HepG2 (cell line): ENCODE results near the gene SURF2. TPM values are rescaled to one million over a fixed set of nuclear protein-coding genes. Genes with fewer than 3 reads are reported as not detected.
A peak's percentile ranks its signal among the peaks of the same experiment; 100 is the strongest.

Experiments
- ARID4A ChIP-seq: sonication (generic); formaldehyde crosslinking; IDR thresholded peaks from 2 replicates; pipeline ENCODE4 v1.5.0; 2020; ENCODE audit warnings: mild to moderate bottlenecking, missing genetic modification reagents, borderline replicate concordance
- GABPB1 ChIP-seq: IDR thresholded peaks from 2 replicates; pipeline ENCODE4 v1.6.1; 2016; ENCODE audit warnings: mild to moderate bottlenecking, missing genetic modification reagents, moderate library complexity, missing compliant biosample characterization
- HMG20A ChIP-seq: IDR thresholded peaks from 2 replicates; pipeline ENCODE4 v1.6.1; 2016; ENCODE audit warnings: borderline replicate concordance
- MEIS1 ChIP-seq: sonication (generic); formaldehyde crosslinking; IDR thresholded peaks from 2 replicates; pipeline ENCODE4 v1.9.0; 2021; ENCODE audit warnings: mild to moderate bottlenecking, missing genetic modification reagents, moderate library complexity, borderline replicate concordance
- MXD4 ChIP-seq: IDR thresholded peaks from 2 replicates; pipeline ENCODE4 v1.6.1; 2016; ENCODE audit warnings: mild to moderate bottlenecking, missing biosample characterization, missing genetic modification reagents
- MYC ChIP-seq: sonication (generic); formaldehyde crosslinking; IDR thresholded peaks from 2 replicates; pipeline ENCODE4 v1.9.0; 2021; ENCODE audit warnings: missing genetic modification reagents, borderline replicate concordance
- PBX2 ChIP-seq: IDR thresholded peaks from 2 replicates; pipeline ENCODE4 v1.6.1; 2016; ENCODE audit warnings: control low read depth
- PHF21A ChIP-seq: sonication (generic); formaldehyde crosslinking; IDR thresholded peaks from 2 replicates; pipeline ENCODE4 v1.5.0; 2020; ENCODE audit warnings: mild to moderate bottlenecking, missing genetic modification reagents
- PHF8 ChIP-seq: sonication (generic); formaldehyde crosslinking; IDR thresholded peaks from 2 replicates; pipeline ENCODE4 v1.5.0; 2020; ENCODE audit warnings: missing genetic modification reagents
- RAD21 ChIP-seq: fragments of 450-650 bp; formaldehyde crosslinking; IDR thresholded peaks from 2 replicates; pipeline ENCODE4 v1.5.0; 2020; ENCODE audit warnings: mild to moderate bottlenecking
- SALL1 ChIP-seq: sonication (generic); formaldehyde crosslinking; IDR thresholded peaks from 2 replicates; pipeline ENCODE4 v1.8.0; 2022; ENCODE audit warnings: mild to moderate bottlenecking, missing genetic modification reagents
- SAP130 ChIP-seq: IDR thresholded peaks from 2 replicates; pipeline ENCODE4 v1.6.1; 2016; ENCODE audit warnings: low read depth
- ZNF282 ChIP-seq: fragments of 450-650 bp; IDR thresholded peaks from 2 replicates; pipeline ENCODE4 v1.6.1; 2018; ENCODE audit not compliant: partially characterized antibody
- polyA plus RNA-seq, 8 experiments: library from polyadenylated mRNA; depleted of rRNA in 3 of 8; stranded (reverse) in 7 of 8; unstranded in 1 of 8; fragments of >200 nt; fragmentation: Illumina TruSeq in 4 of 8; extraction: Trizol in 4 of 8; gene quantifications; 2 replicates each; pipeline versions ENCODE4 v1.2.1 to v1.2.3, GENCODE V29; 2011 to 2016; ENCODE audit warnings: low read depth in 4 of 8, missing spikeins in 1 of 8, mixed read lengths in 1 of 8; ENCODE audit not compliant: insufficient read depth in 1 of 8
- total RNA-seq, 5 experiments: library from RNA; depleted of rRNA; stranded (reverse); fragments of >200 nt; fragmentation: Illumina TruSeq; extraction: Trizol; gene quantifications; 2 replicates each; pipeline ENCODE4 v1.2.3, GENCODE V29; 2016; ENCODE audit warnings: low read depth in 1 of 5
- TF ChIP-seq, protein P1 (sequence below): sonication (generic); formaldehyde crosslinking; IDR thresholded peaks from 2 replicates; pipeline ENCODE4 v1.5.1; 2020; ENCODE audit warnings: mild to moderate bottlenecking, missing genetic modification reagents, moderate library complexity
- TF ChIP-seq, protein P2 (sequence below): sonication (generic); formaldehyde crosslinking; IDR thresholded peaks from 2 replicates; pipeline ENCODE4 v1.9.0; 2022; ENCODE audit warnings: missing genetic modification reagents, mild to moderate bottlenecking, borderline replicate concordance

Gene SURF2
- total and polyA plus RNA-seq, 2 of the 13 experiments (the other 11 are each of a cell fraction or from before 2014, with no cell fraction given) = 6.3 to 13.6 TPM

DNA sequence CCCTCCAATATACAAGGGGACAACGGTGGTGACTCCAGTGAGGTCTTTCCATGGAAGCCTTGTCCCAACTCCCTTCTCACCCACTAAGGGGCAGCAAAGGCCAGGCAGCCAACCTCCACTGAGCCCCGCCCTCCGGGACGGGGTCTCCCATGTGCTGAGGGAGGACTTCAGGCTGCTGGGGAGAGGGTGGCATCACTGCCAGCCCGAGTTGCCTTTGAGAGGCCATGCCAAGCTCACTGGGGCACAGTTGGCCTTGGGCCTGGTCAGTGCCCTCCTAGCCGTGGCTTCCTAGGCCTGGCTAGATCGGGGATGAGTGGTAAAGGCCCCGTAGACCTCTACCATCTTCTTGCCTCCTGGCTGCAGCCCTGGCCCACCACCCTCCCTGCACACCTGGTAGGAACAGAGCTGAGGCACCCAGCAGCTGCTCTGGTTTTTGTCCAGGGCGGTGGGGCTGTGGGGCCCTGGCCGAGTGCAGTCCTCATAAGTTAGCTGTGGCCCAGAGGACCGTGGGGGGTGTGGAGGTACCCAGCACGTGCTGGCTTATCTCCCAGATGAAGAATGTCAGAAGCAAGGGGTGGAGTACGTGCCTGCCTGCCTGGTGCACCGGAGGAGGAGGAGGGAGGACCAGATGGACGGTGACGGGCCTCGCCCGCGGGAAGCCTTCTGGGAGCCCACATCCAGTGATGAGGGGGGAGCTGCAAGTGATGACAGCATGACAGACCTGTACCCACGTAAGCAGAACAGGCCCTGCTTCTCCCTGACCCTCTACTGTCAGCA lies 3.2 kb downstream of the SURF2 start (continued):
- no peak for TF ChIP-seq HMG20A (CRISPR knock-in tag)
- peak; percentile 7; the same call in 1 of the 2 replicates for TF ChIP-seq PHF8 (CRISPR knock-in tag)
- TF ChIP-seq MYC = peak; percentile 44; the same call in 1 of the 2 replicates
- TF ChIP-seq, protein P1, sequence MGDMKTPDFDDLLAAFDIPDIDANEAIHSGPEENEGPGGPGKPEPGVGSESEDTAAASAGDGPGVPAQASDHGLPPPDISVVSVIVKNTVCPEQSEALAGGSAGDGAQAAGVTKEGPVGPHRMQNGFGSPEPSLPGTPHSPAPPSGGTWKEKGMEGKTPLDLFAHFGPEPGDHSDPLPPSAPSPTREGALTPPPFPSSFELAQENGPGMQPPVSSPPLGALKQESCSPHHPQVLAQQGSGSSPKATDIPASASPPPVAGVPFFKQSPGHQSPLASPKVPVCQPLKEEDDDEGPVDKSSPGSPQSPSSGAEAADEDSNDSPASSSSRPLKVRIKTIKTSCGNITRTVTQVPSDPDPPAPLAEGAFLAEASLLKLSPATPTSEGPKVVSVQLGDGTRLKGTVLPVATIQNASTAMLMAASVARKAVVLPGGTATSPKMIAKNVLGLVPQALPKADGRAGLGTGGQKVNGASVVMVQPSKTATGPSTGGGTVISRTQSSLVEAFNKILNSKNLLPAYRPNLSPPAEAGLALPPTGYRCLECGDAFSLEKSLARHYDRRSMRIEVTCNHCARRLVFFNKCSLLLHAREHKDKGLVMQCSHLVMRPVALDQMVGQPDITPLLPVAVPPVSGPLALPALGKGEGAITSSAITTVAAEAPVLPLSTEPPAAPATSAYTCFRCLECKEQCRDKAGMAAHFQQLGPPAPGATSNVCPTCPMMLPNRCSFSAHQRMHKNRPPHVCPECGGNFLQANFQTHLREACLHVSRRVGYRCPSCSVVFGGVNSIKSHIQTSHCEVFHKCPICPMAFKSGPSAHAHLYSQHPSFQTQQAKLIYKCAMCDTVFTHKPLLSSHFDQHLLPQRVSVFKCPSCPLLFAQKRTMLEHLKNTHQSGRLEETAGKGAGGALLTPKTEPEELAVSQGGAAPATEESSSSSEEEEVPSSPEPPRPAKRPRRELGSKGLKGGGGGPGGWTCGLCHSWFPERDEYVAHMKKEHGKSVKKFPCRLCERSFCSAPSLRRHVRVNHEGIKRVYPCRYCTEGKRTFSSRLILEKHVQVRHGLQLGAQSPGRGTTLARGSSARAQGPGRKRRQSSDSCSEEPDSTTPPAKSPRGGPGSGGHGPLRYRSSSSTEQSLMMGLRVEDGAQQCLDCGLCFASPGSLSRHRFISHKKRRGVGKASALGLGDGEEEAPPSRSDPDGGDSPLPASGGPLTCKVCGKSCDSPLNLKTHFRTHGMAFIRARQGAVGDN (CRISPR knock-in tag) = peak; percentile 44; the same call in 1 of the 2 replicates
- TF ChIP-seq ZNF282 = no peak
- peak; percentile 44 for TF ChIP-seq SAP130 (CRISPR knock-in tag)
- peak; percentile 79 for TF ChIP-seq RAD21 (CRISPR knock-in tag)
- TF ChIP-seq GABPB1 (CRISPR knock-in tag) = peak; percentile 34; the same call in 1 of the 2 replicates
- no peak for TF ChIP-seq PBX2 (CRISPR knock-in tag)
- no peak for TF ChIP-seq PHF21A (CRISPR knock-in tag)
- TF ChIP-seq ARID4A (CRISPR knock-in tag) = peak; percentile 45
- TF ChIP-seq, protein P2, sequence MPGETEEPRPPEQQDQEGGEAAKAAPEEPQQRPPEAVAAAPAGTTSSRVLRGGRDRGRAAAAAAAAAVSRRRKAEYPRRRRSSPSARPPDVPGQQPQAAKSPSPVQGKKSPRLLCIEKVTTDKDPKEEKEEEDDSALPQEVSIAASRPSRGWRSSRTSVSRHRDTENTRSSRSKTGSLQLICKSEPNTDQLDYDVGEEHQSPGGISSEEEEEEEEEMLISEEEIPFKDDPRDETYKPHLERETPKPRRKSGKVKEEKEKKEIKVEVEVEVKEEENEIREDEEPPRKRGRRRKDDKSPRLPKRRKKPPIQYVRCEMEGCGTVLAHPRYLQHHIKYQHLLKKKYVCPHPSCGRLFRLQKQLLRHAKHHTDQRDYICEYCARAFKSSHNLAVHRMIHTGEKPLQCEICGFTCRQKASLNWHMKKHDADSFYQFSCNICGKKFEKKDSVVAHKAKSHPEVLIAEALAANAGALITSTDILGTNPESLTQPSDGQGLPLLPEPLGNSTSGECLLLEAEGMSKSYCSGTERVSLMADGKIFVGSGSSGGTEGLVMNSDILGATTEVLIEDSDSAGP (CRISPR knock-in tag) = peak; percentile 68; the same call in 1 of the 2 replicates
- TF ChIP-seq MXD4 (CRISPR knock-in tag) = 0 out of 2 replicates have a peak, but pooled peaks have one; percentile 17
- TF ChIP-seq SALL1 (CRISPR knock-in tag) = peak; percentile 45; the same call in 1 of the 2 replicates
- 0 out of 2 replicates have a peak, but pooled peaks have one; percentile 16 for TF ChIP-seq MEIS1 (CRISPR knock-in tag)
